OCI-LY7 (cell line): Measurements from ENCODE around the gene ACOD1. TPM values are rescaled to one million over a fixed set of nuclear protein-coding genes. Genes with fewer than 3 reads are reported as not detected.

Experiments used
- BruUV-seq: library from RNA; stranded (reverse); fragments of 400-500 nt; replicated peaks from 2 replicates; lab custom pipeline; 2021; lab: Mats Ljungman, UMichigan
- CTCF ChIA-PET: fragments of 300-600 bp; sonication (Branson Sonifier 250); formaldehyde crosslinking; loops from one replicate; lab custom pipeline; 2022; ENCODE audit warnings: antibody characterized with exemption; ENCODE audit not compliant: unreplicated experiment; lab: Charles Lee
- POLR2A ChIA-PET: fragments of 300-600 bp; sonication (Branson Sonifier 250); formaldehyde crosslinking; loops from one replicate; lab custom pipeline; 2022; ENCODE audit warnings: antibody characterized with exemption; lab: Charles Lee
- DNase-seq: peaks from one replicate; pipeline ENCODE4 v3.0.0-alpha.2; 2015; ENCODE audit warnings: low spot score
- H2AFZ ChIP-seq: fragments of 200-600 bp; sonication (generic), shearing (Covaris generic); 2 replicates; pipeline ENCODE4 v1.6.1; 2014; ENCODE audit warnings: mild to moderate bottlenecking, antibody characterized with exemption, low read length, moderate library complexity
- H3K27ac ChIP-seq: fragments of 200-600 bp; sonication (generic); 2 replicates; pipeline ENCODE4 v1.5.1; 2014; ENCODE audit warnings: mixed run types, low read depth, mild to moderate bottlenecking, moderate library complexity, low read length, inconsistent platforms; ENCODE audit not compliant: poor library complexity, severe bottlenecking
- H3K36me3 ChIP-seq: fragments of 200-600 bp; sonication (generic); 2 replicates; pipeline ENCODE4 v1.6.1; 2014; ENCODE audit warnings: mild to moderate bottlenecking, antibody characterized with exemption, low read length, moderate library complexity, mixed read lengths; ENCODE audit not compliant: insufficient read depth
- H3K4me1 ChIP-seq: fragments of 200-600 bp; sonication (generic); 2 replicates; pipeline ENCODE4 v1.5.1; 2014; ENCODE audit warnings: mild to moderate bottlenecking, low read length; ENCODE audit not compliant: insufficient read depth, poor library complexity, severe bottlenecking
- H3K4me2 ChIP-seq: fragments of 200-600 bp; sonication (generic); 2 replicates; pipeline ENCODE4 v1.6.1; 2014; ENCODE audit warnings: mild to moderate bottlenecking, low read length
- H3K4me3 ChIP-seq: fragments of 200-600 bp; sonication (generic); 2 replicates; pipeline ENCODE4 v1.5.1; 2014; ENCODE audit warnings: mild to moderate bottlenecking, low read depth, low read length; ENCODE audit not compliant: poor library complexity, severe bottlenecking
- H3K79me2 ChIP-seq: fragments of 200-600 bp; sonication (generic); 2 replicates; pipeline ENCODE4 v1.6.1; 2016; ENCODE audit warnings: low read depth, mild to moderate bottlenecking, low read length, moderate library complexity, mixed read lengths; ENCODE audit not compliant: insufficient read depth
- H3K9me2 ChIP-seq: fragments of 200-600 bp; sonication (generic); 2 replicates; pipeline ENCODE4 v1.6.1; 2016; ENCODE audit warnings: mild to moderate bottlenecking, low read length, mixed read lengths; ENCODE audit not compliant: insufficient read depth
- H3K9me3 ChIP-seq: fragments of 200-600 bp; sonication (generic); 2 replicates; pipeline ENCODE4 v1.6.1; 2014; ENCODE audit warnings: mild to moderate bottlenecking, mixed run types, low read length, mixed read lengths
- H4K20me1 ChIP-seq: fragments of 200-600 bp; sonication (generic); 2 replicates; pipeline ENCODE4 v1.6.1; 2014; ENCODE audit warnings: mild to moderate bottlenecking, antibody characterized with exemption, low read length, moderate library complexity, mixed read lengths; ENCODE audit not compliant: insufficient read depth
- EZH2phosphoT487 ChIP-seq: fragments of 200-600 bp; sonication (generic); IDR thresholded peaks from 2 replicates; pipeline ENCODE4 v1.6.1; 2018; ENCODE audit warnings: low read depth, borderline replicate concordance, mild to moderate bottlenecking, mixed run types, antibody characterized with exemption, low read length, moderate library complexity, mixed read lengths
- intact Hi-C: fragments of 100-400 bp; cut with micrococcal nuclease; formaldehyde crosslinking; loops from one replicate; pipeline ENCODE4 v1.10.0; 2022; ENCODE audit not compliant: unreplicated experiment
- total RNA-seq, 2 experiments: library from RNA; depleted of rRNA in 1 of 2; stranded (reverse); fragments of >200 nt in 1 of 2; shearing (Covaris generic) in 1 of 2; gene quantifications; 2 replicates each; pipeline ENCODE4 v1.2.3, GENCODE V29; 2014 to 2022
- TF ChIP-seq, protein P1 (sequence below): fragments of 200-600 bp; sonication (generic); conservative IDR thresholded peaks from 2 replicates; pipeline ENCODE4 v1.5.1; 2014; ENCODE audit warnings: mild to moderate bottlenecking, antibody characterized with exemption, low read length, moderate library complexity, mixed read lengths

Gene ACOD1
- total RNA-seq, 2 experiments from 2014 or later, result not detected

DNA sequence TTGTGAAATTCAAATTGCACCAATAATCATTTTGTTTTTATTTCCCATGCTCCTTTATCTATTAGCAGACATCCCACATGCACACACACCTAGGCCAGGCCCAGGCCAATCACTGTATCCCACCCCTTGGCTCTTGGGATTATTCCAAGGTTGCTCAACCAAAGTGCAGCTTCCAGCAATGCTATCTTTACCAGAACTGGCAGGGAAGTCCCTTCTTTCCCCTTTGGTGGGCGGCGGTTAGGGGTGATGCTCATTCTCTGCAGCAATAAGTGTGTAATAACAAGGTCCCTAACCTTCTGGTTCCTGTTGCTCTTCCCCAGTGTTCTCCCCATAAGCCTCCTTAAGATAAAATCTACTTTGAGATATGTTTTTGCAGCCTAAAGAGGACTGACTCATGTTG lies 43.8 kb upstream of the ACOD1 start:
- no peak overlapping the region for H3K4me2 ChIP-seq
- H4K20me1 ChIP-seq, result no peaks in the 10 kb centered on the region
- TF ChIP-seq EZH2phosphoT487, result no peak
- TF ChIP-seq, protein P1, sequence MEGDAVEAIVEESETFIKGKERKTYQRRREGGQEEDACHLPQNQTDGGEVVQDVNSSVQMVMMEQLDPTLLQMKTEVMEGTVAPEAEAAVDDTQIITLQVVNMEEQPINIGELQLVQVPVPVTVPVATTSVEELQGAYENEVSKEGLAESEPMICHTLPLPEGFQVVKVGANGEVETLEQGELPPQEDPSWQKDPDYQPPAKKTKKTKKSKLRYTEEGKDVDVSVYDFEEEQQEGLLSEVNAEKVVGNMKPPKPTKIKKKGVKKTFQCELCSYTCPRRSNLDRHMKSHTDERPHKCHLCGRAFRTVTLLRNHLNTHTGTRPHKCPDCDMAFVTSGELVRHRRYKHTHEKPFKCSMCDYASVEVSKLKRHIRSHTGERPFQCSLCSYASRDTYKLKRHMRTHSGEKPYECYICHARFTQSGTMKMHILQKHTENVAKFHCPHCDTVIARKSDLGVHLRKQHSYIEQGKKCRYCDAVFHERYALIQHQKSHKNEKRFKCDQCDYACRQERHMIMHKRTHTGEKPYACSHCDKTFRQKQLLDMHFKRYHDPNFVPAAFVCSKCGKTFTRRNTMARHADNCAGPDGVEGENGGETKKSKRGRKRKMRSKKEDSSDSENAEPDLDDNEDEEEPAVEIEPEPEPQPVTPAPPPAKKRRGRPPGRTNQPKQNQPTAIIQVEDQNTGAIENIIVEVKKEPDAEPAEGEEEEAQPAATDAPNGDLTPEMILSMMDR, result no peak
- intact Hi-C loops, result loop anchor here (5.0 to 10.0 kb wide), 2 partner anchors 600 to 1027 kb away; no protein-coding TSS in a partner anchor
- no peak overlapping the region for H3K4me3 ChIP-seq
- DNase-seq, result no peak
- no peaks in the 10 kb centered on the region for H3K9me2 ChIP-seq
- no peak overlapping the region for H2AFZ ChIP-seq
- CTCF ChIA-PET, result no interaction called here
- H3K27ac ChIP-seq, result no peak overlapping the region
- H3K4me1 ChIP-seq, result no peaks in the 10 kb centered on the region
- no peaks in the 10 kb centered on the region for H3K9me3 ChIP-seq
- no peaks in the 10 kb centered on the region for H3K79me2 ChIP-seq
- BruUV-seq, result no TSS peak
- H3K36me3 ChIP-seq, result no peaks in the 10 kb centered on the region
- POLR2A ChIA-PET, result interaction anchor here (1.1 to 1.4 kb wide), 2 partner anchors 9 to 36 kb away, joined by 3 read pairs; no protein-coding TSS in a partner anchor

DNA sequence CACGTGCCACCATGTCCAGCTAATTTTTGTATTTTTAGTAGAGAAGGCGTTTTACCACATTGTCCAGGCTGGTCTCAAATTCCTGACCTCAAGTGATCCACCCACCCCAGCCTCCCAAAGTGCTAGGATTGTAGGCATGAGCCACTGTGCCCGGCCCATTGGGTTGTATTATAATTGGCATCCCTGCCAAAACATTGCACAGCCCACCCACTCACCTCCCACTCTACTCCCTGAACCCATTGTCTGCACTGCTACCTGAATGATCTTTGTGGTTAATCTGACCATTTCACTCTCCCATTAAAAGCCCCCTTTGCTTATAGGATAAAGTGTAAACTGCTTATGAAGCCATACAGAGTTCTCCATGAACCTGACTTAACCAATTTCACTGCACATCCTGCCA lies 35.8 kb upstream of the ACOD1 start:
- TF ChIP-seq, protein P1, result no peak
- no peak for TF ChIP-seq EZH2phosphoT487
- H3K36me3 ChIP-seq, result no peaks in the 10 kb centered on the region
- CTCF ChIA-PET, result no interaction called here
- POLR2A ChIA-PET, result interaction anchor here (0.5 to 0.7 kb wide), 2 partner anchors 27 to 277 kb away, joined by 3 to 4 read pairs; no protein-coding TSS in a partner anchor
- H3K4me3 ChIP-seq, result no peak overlapping the region
- no peak overlapping the region for H3K4me2 ChIP-seq
- no TSS peak for BruUV-seq
- no peaks in the 10 kb centered on the region for H3K9me2 ChIP-seq
- H3K9me3 ChIP-seq, result no peaks in the 10 kb centered on the region
- H3K27ac ChIP-seq, result no peak overlapping the region
- H3K4me1 ChIP-seq, result no peaks in the 10 kb centered on the region
- H4K20me1 ChIP-seq, result no peaks in the 10 kb centered on the region
- intact Hi-C loops, result no loop called here
- H3K79me2 ChIP-seq, result no peaks in the 10 kb centered on the region
- H2AFZ ChIP-seq, result no peak overlapping the region
- DNase-seq, result no peak

DNA sequence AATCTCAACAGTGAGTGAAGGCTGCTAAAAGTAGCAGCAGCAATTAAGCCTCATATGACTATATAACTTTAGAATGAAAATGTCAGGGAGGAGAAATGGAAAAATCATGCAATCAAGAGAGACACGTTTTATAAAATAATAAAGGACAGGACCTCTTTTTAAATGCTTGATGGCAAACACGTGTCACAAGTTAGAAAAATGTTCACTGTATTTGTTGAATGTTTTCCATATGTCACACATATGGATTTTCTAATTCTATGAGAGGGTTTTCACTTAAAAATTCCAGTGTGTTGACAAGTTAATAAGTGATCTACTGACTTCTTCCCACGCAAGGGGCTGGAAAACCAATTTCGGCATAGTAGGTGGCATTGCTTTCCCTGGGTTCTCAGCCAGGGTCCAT lies 34.4 kb upstream of the ACOD1 start:
- CTCF ChIA-PET, result no interaction called here
- POLR2A ChIA-PET, result no interaction called here

More for the DNA sequence above, 34.4 kb upstream of the ACOD1 start:
- no peak for DNase-seq
- Histone ChIP-seq H4K20me1 (no peaks in the 10 kb centered on the region), H3K79me2 (no peaks in the 10 kb centered on the region), H3K9me3 (no peaks in the 10 kb centered on the region), H3K4me3 (no peak overlapping the region), H2AFZ (no peak overlapping the region), H3K4me1 (no peaks in the 10 kb centered on the region), H3K36me3 (no peaks in the 10 kb centered on the region), H3K9me2 (no peaks in the 10 kb centered on the region), H3K27ac (no peak overlapping the region), H3K4me2 (no peak overlapping the region)
- TF ChIP-seq, protein P1, result no peak
- TF ChIP-seq EZH2phosphoT487, result no peak
- intact Hi-C loops, result no loop called here
- BruUV-seq, result no TSS peak
